ENCODE data around the gene KANSL2.

The KANSL2 gene

DNA sequence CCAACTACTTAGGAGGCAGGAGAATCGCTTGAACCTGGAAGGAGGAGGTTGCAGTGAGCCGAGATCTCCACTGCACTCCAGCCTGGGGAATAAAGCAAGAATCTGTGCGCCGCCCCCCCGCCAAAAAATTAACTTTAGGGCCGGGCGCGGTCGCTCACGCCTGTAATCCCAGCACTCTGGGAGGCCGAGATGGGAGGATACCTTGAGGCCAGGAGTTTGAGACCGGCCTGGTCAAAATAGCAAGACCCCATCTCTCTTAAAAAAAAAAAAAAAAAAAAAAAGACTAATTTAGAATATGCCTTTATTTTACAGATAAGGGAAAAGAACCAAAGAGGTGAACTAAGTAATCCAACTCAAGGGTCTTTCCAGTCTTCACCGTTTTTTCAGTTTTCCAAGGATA lies 1.2 kb downstream of the KANSL2 start:
- Histone ChIP-seq H3K9me3 (ENCODE audit: insufficient read depth, low read length, severe bottlenecking) (no peaks in the 10 kb centered on the region), H3K4me3 (ENCODE audit: low read depth in 1 of 2, low read length in 2 of 2) (peak overlapping the region; percentile 62 to 64), H3K79me2 (ENCODE audit: insufficient read depth, low read length) (peaks cover 61% of the 10 kb centered on the region), H3K4me2 (ENCODE audit: insufficient read depth, low read length) (peak overlapping the region; percentile 84), H3K4me1 (ENCODE audit: insufficient read depth, low read length) (peaks cover 58% of the 10 kb centered on the region), H4K20me1 (ENCODE audit: insufficient read depth, low read length) (peaks cover 41% of the 10 kb centered on the region), H3K27me3 (ENCODE audit: insufficient read depth, low read length, poor library complexity) (no peaks in the 10 kb centered on the region), H3K27ac (ENCODE audit: low read length) (peak overlapping the region; percentile 85), H2AFZ (ENCODE audit: low read depth, low read length) (no peak overlapping the region), H3K9ac (ENCODE audit: low read depth, low read length) (peak overlapping the region; percentile 79), H3K36me3 (ENCODE audit: insufficient read depth, low read length) (peaks cover 49% of the 10 kb centered on the region)
- ATAC-seq (ENCODE audit: insufficient read depth, low read depth) (no peak), DNase-seq (no peak)
- TF ChIP-seq EZH2 (IDR thresholded peaks at IDR 0.05; ENCODE audit: borderline replicate concordance, low read depth, low read length, severe bottlenecking), result no peak
- TF ChIP-seq, protein P1, sequence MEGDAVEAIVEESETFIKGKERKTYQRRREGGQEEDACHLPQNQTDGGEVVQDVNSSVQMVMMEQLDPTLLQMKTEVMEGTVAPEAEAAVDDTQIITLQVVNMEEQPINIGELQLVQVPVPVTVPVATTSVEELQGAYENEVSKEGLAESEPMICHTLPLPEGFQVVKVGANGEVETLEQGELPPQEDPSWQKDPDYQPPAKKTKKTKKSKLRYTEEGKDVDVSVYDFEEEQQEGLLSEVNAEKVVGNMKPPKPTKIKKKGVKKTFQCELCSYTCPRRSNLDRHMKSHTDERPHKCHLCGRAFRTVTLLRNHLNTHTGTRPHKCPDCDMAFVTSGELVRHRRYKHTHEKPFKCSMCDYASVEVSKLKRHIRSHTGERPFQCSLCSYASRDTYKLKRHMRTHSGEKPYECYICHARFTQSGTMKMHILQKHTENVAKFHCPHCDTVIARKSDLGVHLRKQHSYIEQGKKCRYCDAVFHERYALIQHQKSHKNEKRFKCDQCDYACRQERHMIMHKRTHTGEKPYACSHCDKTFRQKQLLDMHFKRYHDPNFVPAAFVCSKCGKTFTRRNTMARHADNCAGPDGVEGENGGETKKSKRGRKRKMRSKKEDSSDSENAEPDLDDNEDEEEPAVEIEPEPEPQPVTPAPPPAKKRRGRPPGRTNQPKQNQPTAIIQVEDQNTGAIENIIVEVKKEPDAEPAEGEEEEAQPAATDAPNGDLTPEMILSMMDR (IDR thresholded peaks at IDR 0.05; ENCODE audit: borderline replicate concordance, extremely low read depth, low read length, poor library complexity, severe bottlenecking), result no peak

DNA sequence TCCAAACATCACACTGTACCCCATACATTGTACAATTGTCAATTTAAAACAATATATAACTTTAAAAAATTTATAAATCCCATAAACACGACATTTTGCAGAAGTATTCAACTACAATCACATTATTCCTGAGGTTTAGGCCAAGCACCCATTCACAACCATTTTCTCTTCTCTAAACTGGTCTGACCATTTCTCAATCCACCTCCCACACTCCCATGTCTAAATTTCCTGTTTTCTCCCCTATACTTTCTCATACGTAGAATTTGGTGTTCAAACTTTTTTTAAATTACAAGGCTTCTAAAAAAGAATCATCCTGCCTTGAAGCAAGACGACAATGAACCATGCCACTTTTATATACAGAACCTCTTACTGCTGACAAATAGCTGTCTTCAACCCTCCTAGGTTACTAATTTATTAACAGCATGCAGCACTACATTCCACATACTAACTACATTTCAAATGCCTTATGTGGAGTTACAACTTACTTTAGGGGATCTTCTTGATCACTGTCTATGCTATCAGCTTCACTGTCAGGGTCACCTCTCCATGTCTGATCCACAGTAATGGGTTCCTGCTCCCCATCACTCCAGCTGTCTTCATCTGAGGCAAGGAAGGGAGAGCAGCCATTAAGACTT lies 3.4 kb downstream of the KANSL2 start:
- no peak overlapping the region for H2AFZ ChIP-seq (ENCODE audit: low read depth, low read length)
- peak overlapping the region; percentile 79; the same call in 1 of the 2 replicates for H3K9ac ChIP-seq (ENCODE audit: low read depth, low read length)
- TF ChIP-seq, protein P1 (IDR thresholded peaks at IDR 0.05; ENCODE audit: borderline replicate concordance, extremely low read depth, low read length, poor library complexity, severe bottlenecking), result no peak
- TF ChIP-seq EZH2 (IDR thresholded peaks at IDR 0.05; ENCODE audit: borderline replicate concordance, low read depth, low read length, severe bottlenecking), result no peak
- peaks cover 82% of the 10 kb centered on the region for H3K79me2 ChIP-seq (ENCODE audit: insufficient read depth, low read length)
- H3K9me3 ChIP-seq (ENCODE audit: insufficient read depth, low read length, severe bottlenecking), result no peaks in the 10 kb centered on the region
- H3K4me2 ChIP-seq (ENCODE audit: insufficient read depth, low read length), result peak overlapping the region; percentile 84
- ATAC-seq (ENCODE audit: insufficient read depth, low read depth), result no peak
- H3K36me3 ChIP-seq (ENCODE audit: insufficient read depth, low read length), result peaks cover 68% of the 10 kb centered on the region
- no peak overlapping the region for H3K27ac ChIP-seq (ENCODE audit: low read length)
- no peak for DNase-seq
- peaks cover 58% of the 10 kb centered on the region for H3K4me1 ChIP-seq (ENCODE audit: insufficient read depth, low read length)
- peaks cover 49% of the 10 kb centered on the region for H4K20me1 ChIP-seq (ENCODE audit: insufficient read depth, low read length)
- no peaks in the 10 kb centered on the region for H3K27me3 ChIP-seq (ENCODE audit: insufficient read depth, low read length, poor library complexity)
- peak overlapping the region in 1 of 2 experiments; percentile 64; a peak in 2 of 4 replicates for H3K4me3 ChIP-seq (ENCODE audit: low read depth in 1 of 2, low read length in 2 of 2)

DNA sequence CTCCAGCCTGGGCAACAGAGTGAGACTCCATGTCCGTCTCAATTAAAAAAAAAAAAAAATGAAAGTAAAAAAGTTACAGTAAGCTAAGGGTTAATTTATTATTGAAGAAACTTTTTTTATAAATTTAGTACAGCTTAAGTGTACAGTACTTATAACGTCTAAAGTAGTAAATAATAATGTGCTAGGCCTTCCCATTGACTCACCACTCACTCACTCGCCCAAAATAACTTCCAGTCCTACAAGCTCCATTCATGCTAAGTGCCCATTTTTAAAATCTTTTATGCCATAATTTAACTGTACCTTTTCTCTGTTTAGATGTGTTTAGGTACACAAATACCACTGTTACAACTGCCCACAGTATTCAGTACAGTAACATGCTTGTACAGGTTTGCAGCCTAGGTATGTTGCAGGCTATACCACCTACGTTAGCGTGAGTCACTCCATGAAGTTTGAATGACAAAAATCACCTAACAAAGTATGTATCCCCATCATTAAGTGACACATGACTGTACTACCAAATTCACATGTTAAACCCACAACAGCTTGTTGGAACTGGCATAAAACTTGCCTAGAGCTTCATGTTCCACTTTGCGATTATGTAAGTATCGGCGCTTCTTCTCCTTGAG lies 10.7 kb downstream of the KANSL2 start:
- no peak overlapping the region for H3K4me2 ChIP-seq (ENCODE audit: insufficient read depth, low read length)
- peaks cover 28% of the 10 kb centered on the region; the same call in 1 of the 2 replicates for H4K20me1 ChIP-seq (ENCODE audit: insufficient read depth, low read length)
- H3K79me2 ChIP-seq (ENCODE audit: insufficient read depth, low read length), result peaks cover 78% of the 10 kb centered on the region
- no peak overlapping the region for H3K9ac ChIP-seq (ENCODE audit: low read depth, low read length)
- no peak overlapping the region for H3K27ac ChIP-seq (ENCODE audit: low read length)
- H3K27me3 ChIP-seq (ENCODE audit: insufficient read depth, low read length, poor library complexity), result no peaks in the 10 kb centered on the region
- ATAC-seq (ENCODE audit: insufficient read depth, low read depth) (no peak), DNase-seq (no peak)
- no peaks in the 10 kb centered on the region for H3K9me3 ChIP-seq (ENCODE audit: insufficient read depth, low read length, severe bottlenecking)
- H3K4me1 ChIP-seq (ENCODE audit: insufficient read depth, low read length), result 0 out of 2 replicates have a peak, but pooled peaks cover 4% of the 10 kb centered on the region
- H3K4me3 ChIP-seq (ENCODE audit: low read depth in 1 of 2, low read length in 2 of 2), result no peak overlapping the region
- H3K36me3 ChIP-seq (ENCODE audit: insufficient read depth, low read length), result peaks cover 92% of the 10 kb centered on the region
- TF ChIP-seq, protein P1 (IDR thresholded peaks at IDR 0.05; ENCODE audit: borderline replicate concordance, extremely low read depth, low read length, poor library complexity, severe bottlenecking), result no peak
- TF ChIP-seq EZH2 (IDR thresholded peaks at IDR 0.05; ENCODE audit: borderline replicate concordance, low read depth, low read length, severe bottlenecking), result no peak
- no peak overlapping the region for H2AFZ ChIP-seq (ENCODE audit: low read depth, low read length)
